Measurements from ENCODE around the gene HIVEP3.
A peak's percentile ranks its signal among the peaks of the same experiment; 100 is the strongest.

HIVEP3 gene

DNA sequence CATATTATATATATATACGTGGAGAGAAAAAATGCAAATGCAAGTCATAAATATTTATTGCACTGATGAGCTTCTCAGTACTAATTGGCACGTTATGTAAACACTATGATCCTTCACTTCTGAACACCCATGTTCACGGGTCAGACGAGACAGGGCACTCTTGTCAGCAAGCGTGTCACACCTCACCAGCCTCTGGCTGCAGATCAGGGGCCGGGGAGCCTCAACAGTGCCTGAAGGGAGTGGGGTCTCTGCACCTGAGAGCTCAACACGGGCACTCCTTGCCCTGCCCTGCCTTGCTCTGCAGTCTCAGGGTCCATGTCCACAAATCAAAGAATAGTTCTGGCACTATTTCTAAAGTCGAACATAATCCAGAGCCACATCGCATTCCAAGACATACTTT, 409 bp upstream of the HIVEP3 start:
- peaks cover 4% of the 10 kb centered on the region for H3K36me3 Mint-ChIP-seq (ENCODE audit: insufficient read depth)
- H3K27ac Mint-ChIP-seq (ENCODE audit: low read depth): peak overlapping the region; percentile 96
- DNase-seq (ENCODE audit: low spot score in 2 of 2) (no peak), ATAC-seq (replicated peaks; ENCODE audit: extremely low read depth, poor library complexity, severe bottlenecking) (no peak)
- peak overlapping the region; percentile 83 for H3K4me3 Mint-ChIP-seq
- H3K4me1 Mint-ChIP-seq: peaks cover 52% of the 10 kb centered on the region
- no peaks in the 10 kb centered on the region for H3K27me3 Mint-ChIP-seq
- H3K9me3 Mint-ChIP-seq: peaks cover 5% of the 10 kb centered on the region

GRCh38 chr1:41917835-41918449, 780 bp downstream of the HIVEP3 start:
- ATAC-seq (replicated peaks; ENCODE audit: extremely low read depth, poor library complexity, severe bottlenecking) (no peak), DNase-seq (ENCODE audit: low spot score in 2 of 2) (no peak)
- Mint-ChIP-seq H3K36me3 (ENCODE audit: insufficient read depth) (peaks cover 4% of the 10 kb centered on the region), H3K4me3 (peak overlapping the region; percentile 83), H3K27me3 (no peaks in the 10 kb centered on the region), H3K9me3 (peaks cover 5% of the 10 kb centered on the region), H3K4me1 (peaks cover 62% of the 10 kb centered on the region), H3K27ac (ENCODE audit: low read depth) (peak overlapping the region; percentile 92)

- DNase-seq (ENCODE audit: low spot score in 2 of 2) (no peak), ATAC-seq (replicated peaks; ENCODE audit: extremely low read depth, poor library complexity, severe bottlenecking) (no peak)
- H3K27me3 Mint-ChIP-seq: no peaks in the 10 kb centered on the region
- H3K36me3 Mint-ChIP-seq (ENCODE audit: insufficient read depth): peaks cover 4% of the 10 kb centered on the region
- peaks cover 70% of the 10 kb centered on the region for H3K4me1 Mint-ChIP-seq
- H3K9me3 Mint-ChIP-seq: peaks cover 5% of the 10 kb centered on the region
- peak overlapping the region; percentile 92 for H3K27ac Mint-ChIP-seq (ENCODE audit: low read depth)
- H3K4me3 Mint-ChIP-seq: peak overlapping the region; percentile 83
These were observed 1.6 kb downstream of the HIVEP3 start for GRCh38 chr1:41917076-41917475.

GRCh38 chr1:41915786-41916571, 2.7 kb downstream of the HIVEP3 start:
- H3K27me3 Mint-ChIP-seq: no peaks in the 10 kb centered on the region
- peaks cover 4% of the 10 kb centered on the region for H3K36me3 Mint-ChIP-seq (ENCODE audit: insufficient read depth)
- H3K9me3 Mint-ChIP-seq: peaks cover 5% of the 10 kb centered on the region
- DNase-seq (ENCODE audit: low spot score in 2 of 2) (peak in 1 of 2 donors; percentile 57), ATAC-seq (replicated peaks; ENCODE audit: extremely low read depth, poor library complexity, severe bottlenecking) (peak; percentile 42)
- peak overlapping the region; percentile 92 for H3K27ac Mint-ChIP-seq (ENCODE audit: low read depth)
- peak overlapping the region; percentile 83 for H3K4me3 Mint-ChIP-seq
- H3K4me1 Mint-ChIP-seq: peaks cover 77% of the 10 kb centered on the region

GRCh38 chr1:41914516-41914915, 4.2 kb downstream of the HIVEP3 start:
- Mint-ChIP-seq H3K36me3 (ENCODE audit: insufficient read depth) (peaks cover 2% of the 10 kb centered on the region), H3K4me3 (peak overlapping the region; percentile 29), H3K27ac (ENCODE audit: low read depth) (peak overlapping the region; percentile 92), H3K4me1 (peaks cover 66% of the 10 kb centered on the region), H3K9me3 (peaks cover 5% of the 10 kb centered on the region), H3K27me3 (no peaks in the 10 kb centered on the region)
- ATAC-seq (replicated peaks; ENCODE audit: extremely low read depth, poor library complexity, severe bottlenecking): peak; percentile 51
- DNase-seq (ENCODE audit: low spot score in 2 of 2): no peak

DNA sequence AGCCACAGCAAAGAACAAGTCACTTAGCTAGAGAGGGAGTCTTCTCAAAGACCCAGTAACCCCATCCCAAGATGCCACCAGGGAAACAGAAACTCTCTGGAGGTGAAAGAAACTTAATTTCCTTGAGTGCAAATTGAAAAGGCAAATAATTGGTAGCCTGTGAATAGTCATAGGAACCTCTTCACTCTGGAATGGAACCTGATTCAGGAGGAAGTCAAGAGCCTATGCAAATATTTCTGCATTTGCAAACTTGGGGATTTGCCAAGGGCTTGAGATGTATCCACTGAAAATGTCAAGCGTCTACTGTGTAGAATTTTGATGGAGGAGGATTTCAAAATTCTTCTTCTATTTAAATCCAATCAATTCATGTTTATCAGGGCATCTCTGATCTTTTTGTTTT, 5.7 kb downstream of the HIVEP3 start:
- no peak for DNase-seq (ENCODE audit: low spot score in 2 of 2)
- Mint-ChIP-seq H3K36me3 (ENCODE audit: insufficient read depth) (peaks cover 2% of the 10 kb centered on the region), H3K4me3 (no peak overlapping the region), H3K27ac (ENCODE audit: low read depth) (peak overlapping the region; percentile 92), H3K27me3 (no peaks in the 10 kb centered on the region), H3K9me3 (peaks cover 5% of the 10 kb centered on the region), H3K4me1 (peaks cover 64% of the 10 kb centered on the region)
- no peak for ATAC-seq (replicated peaks; ENCODE audit: extremely low read depth, poor library complexity, severe bottlenecking)

- Mint-ChIP-seq H3K27ac (ENCODE audit: low read depth) (peak overlapping the region; percentile 29), H3K27me3 (no peaks in the 10 kb centered on the region), H3K4me3 (no peak overlapping the region), H3K36me3 (ENCODE audit: insufficient read depth) (no peaks in the 10 kb centered on the region), H3K4me1 (peaks cover 50% of the 10 kb centered on the region), H3K9me3 (no peaks in the 10 kb centered on the region)
- DNase-seq (ENCODE audit: low spot score in 2 of 2): no peak
- ATAC-seq (replicated peaks; ENCODE audit: extremely low read depth, poor library complexity, severe bottlenecking): no peak
These were observed 10.3 kb downstream of the HIVEP3 start for GRCh38 chr1:41908288-41908895.

- no peak for ATAC-seq (replicated peaks; ENCODE audit: extremely low read depth, poor library complexity, severe bottlenecking)
- H3K9me3 Mint-ChIP-seq: no peaks in the 10 kb centered on the region
- DNase-seq (ENCODE audit: low spot score in 2 of 2): no peak
- no peak overlapping the region for H3K4me3 Mint-ChIP-seq
- H3K27ac Mint-ChIP-seq (ENCODE audit: low read depth): peak overlapping the region; percentile 8
- H3K4me1 Mint-ChIP-seq: peaks cover 47% of the 10 kb centered on the region
- H3K36me3 Mint-ChIP-seq (ENCODE audit: insufficient read depth): no peaks in the 10 kb centered on the region
- no peaks in the 10 kb centered on the region for H3K27me3 Mint-ChIP-seq
These were observed 11.3 kb downstream of the HIVEP3 start for GRCh38 chr1:41907446-41907845.

GRCh38 chr1:41906943-41907342, 11.8 kb downstream of the HIVEP3 start:
- no peaks in the 10 kb centered on the region for H3K27me3 Mint-ChIP-seq
- no peak overlapping the region for H3K4me3 Mint-ChIP-seq
- H3K4me1 Mint-ChIP-seq: peaks cover 47% of the 10 kb centered on the region
- DNase-seq (ENCODE audit: low spot score in 2 of 2): no peak
- H3K9me3 Mint-ChIP-seq: no peaks in the 10 kb centered on the region
- H3K36me3 Mint-ChIP-seq (ENCODE audit: insufficient read depth): no peaks in the 10 kb centered on the region
- H3K27ac Mint-ChIP-seq (ENCODE audit: low read depth): no peak overlapping the region
- no peak for ATAC-seq (replicated peaks; ENCODE audit: extremely low read depth, poor library complexity, severe bottlenecking)

DNA sequence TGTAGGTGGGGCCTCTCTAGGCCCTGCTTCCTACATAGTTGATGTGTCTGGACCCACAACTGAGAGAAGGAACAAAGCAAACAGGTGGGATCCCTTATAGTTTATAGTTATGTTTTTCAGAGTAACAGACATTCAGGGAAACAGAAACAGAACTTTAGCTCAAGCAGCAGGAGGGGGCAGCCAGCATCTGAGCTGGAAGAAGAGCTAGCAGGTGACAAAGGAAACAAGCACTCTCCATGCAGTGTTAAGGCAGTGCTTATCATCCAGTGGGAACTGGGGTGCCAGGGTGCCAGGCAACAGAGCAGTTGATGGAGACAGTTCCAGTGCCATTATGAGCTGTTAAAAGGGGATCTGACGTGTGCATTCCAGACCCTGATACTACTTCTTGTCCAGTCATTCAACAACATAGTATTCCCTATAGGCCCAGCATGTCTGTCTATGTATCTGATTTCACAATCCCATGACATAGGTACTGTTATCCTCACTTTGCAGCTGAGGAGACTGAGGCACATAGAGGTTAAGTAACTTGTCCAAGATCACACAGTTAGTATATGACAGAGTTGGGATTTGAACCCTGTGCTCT, 13.5 kb downstream of the HIVEP3 start:
- Mint-ChIP-seq H3K27ac (ENCODE audit: low read depth) (no peak overlapping the region), H3K4me3 (no peak overlapping the region), H3K36me3 (ENCODE audit: insufficient read depth) (peaks cover 2% of the 10 kb centered on the region), H3K27me3 (no peaks in the 10 kb centered on the region), H3K4me1 (peaks cover 56% of the 10 kb centered on the region), H3K9me3 (no peaks in the 10 kb centered on the region)
- DNase-seq (ENCODE audit: low spot score in 2 of 2) (no peak), ATAC-seq (replicated peaks; ENCODE audit: extremely low read depth, poor library complexity, severe bottlenecking) (no peak)

GRCh38 chr1:41902664-41903063, 16.1 kb downstream of the HIVEP3 start:
- Mint-ChIP-seq H3K27me3 (no peaks in the 10 kb centered on the region), H3K36me3 (ENCODE audit: insufficient read depth) (peaks cover 2% of the 10 kb centered on the region), H3K9me3 (no peaks in the 10 kb centered on the region), H3K4me1 (peaks cover 72% of the 10 kb centered on the region), H3K27ac (ENCODE audit: low read depth) (peak overlapping the region; percentile 67), H3K4me3 (peak overlapping the region; percentile 12)
- DNase-seq (ENCODE audit: low spot score in 2 of 2) (no peak), ATAC-seq (replicated peaks; ENCODE audit: extremely low read depth, poor library complexity, severe bottlenecking) (no peak)

DNA sequence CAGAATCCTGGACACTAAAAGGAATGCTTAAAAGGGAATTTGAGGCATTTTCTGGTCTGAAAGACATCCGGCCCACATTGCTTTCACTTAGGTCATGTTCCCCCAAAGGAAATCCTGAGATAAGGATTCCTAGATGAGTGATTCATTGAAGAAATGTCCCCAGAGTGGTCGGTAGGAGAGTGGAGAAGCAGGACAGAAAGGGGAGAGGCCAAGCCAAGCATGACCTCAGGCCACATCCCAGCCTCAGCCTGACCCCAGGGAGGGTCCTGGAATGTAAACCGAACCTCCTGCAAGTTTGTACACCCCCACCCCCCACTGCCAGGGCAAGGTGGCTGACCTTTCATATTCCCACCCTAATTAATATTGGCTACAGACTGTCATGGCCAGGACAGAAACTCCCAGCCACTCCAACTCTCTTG, 16.6 kb downstream of the HIVEP3 start:
- H3K36me3 Mint-ChIP-seq (ENCODE audit: insufficient read depth): peaks cover 2% of the 10 kb centered on the region
- DNase-seq (ENCODE audit: low spot score in 2 of 2): no peak
- H3K9me3 Mint-ChIP-seq: no peaks in the 10 kb centered on the region
- peak overlapping the region; percentile 67 for H3K27ac Mint-ChIP-seq (ENCODE audit: low read depth)
- no peaks in the 10 kb centered on the region for H3K27me3 Mint-ChIP-seq
- peaks cover 72% of the 10 kb centered on the region for H3K4me1 Mint-ChIP-seq
- no peak for ATAC-seq (replicated peaks; ENCODE audit: extremely low read depth, poor library complexity, severe bottlenecking)
- peak overlapping the region; percentile 12 for H3K4me3 Mint-ChIP-seq

Measured in central memory CD8-positive, alpha-beta T cell (primary cell).